T-helper 1 cell treated with Interleukin-12 subunit alpha and Interleukin-12 subunit beta and Interleukin-4 antibody, amounts not matched to agents 30 ng/mL and 1 ng/mL, for 36 hours (primary cell): ENCODE results near the gene GTPBP4. TPM values are rescaled to one million over a fixed set of nuclear protein-coding genes. Genes with fewer than 3 reads are reported as not detected.
"Not testable (repeated sequence)": the region's sequence is repeated elsewhere in the genome, so short reads cannot be mapped to it uniquely, and the experiment has no call there.

Source experiments
- intact Hi-C: fragments of 100-400 bp; cut with micrococcal nuclease; formaldehyde crosslinking; loops from one replicate; pipeline ENCODE4 v1.15.1; 2024
- total RNA-seq: library from RNA; stranded (reverse); gene quantifications from 2 replicates; pipeline ENCODE4 v1.2.3, GENCODE V29; 2022

The GTPBP4 gene
- total RNA-seq, 1 donor from 2014 or later: 83.7 TPM

GRCh38 chr10:1054684-1055083 lies 66.5 kb downstream of the GTPBP4 start:
- intact Hi-C loops: no loop called here

GRCh38 chr10:1056326-1057105 lies 68.3 kb downstream of the GTPBP4 start, which contains the start of gene WDR37:
Gene WDR37 (plus strand): TSS chr10:1056385. CDS start chr10:1072156, 15,771 bp downstream.
- intact Hi-C loops: loop anchor here (1.0 kb wide), 4 partner anchors 8 to 126 kb away; partner anchors contain the start of gene GTPBP4

DNA sequence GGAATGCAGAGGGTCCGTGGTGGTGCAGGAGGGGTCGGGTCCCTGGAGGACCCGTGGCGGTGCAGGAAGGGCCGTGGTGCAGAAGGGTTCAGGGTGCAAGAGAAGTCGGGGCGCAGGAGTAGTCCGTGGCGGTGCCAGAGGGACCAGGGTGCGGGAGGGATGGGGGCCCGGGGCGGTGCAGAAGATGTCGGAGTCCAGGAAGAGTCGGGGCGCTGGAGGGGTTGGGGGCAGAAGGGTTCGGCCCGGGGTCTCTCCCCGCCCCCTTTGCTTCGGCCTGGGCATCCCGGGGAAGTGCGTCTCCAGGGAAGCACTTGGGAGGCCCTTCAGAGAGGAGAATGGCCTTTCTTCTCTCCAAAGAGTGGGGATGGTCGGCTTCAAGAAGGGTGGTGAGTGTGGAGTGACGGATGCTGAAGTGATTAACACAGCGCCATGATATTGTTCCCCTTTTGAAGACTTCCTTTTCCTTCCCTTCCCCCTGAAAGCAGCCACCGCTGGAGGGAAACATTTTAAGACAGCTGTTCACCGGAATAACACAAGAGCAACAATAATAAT lies 68.9 kb downstream of the GTPBP4 start:
- intact Hi-C loops: no loop called here

DNA sequence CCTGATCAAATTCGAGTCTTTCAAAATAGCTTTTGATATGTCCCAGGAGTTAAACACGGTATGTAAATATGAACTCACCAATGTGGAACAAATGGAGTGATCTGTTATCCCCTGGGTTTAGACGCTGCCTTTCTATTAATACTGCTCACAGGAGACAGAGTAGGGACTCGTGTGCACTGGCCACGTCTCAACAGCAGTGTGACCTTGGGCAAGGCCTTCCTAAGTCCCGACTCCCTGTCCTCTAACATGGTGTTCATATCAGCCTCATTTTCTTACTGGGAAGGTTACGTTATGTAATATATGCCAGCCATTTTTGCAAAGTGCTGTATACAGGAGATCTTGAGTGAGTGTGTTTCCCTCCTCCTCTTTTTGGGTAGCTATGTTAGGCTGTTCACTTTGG lies 69.8 kb downstream of the GTPBP4 start:
- intact Hi-C loops: no loop called here

DNA sequence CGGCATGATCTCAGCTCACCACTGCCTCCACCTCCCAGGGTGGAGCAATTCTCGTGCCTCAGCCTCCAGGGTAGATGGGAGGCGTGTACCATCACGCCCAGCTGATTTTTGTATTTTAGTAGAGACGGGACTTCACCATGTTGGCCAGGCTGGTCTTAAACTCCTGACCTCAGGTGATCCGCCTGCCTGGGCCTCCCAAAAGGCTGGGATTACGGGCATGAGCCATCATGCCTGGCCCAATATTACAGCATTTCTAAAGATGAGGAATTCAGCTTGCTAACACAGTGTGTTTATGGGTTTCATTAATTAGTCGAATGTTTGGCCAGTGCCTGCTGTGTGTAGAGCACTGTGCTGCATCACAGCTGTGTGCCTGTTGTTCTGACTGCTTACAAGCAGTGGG lies 71.7 kb downstream of the GTPBP4 start:
- intact Hi-C loops: no loop called here

- intact Hi-C loops: no loop called here
These were observed 73.9 kb downstream of the GTPBP4 start for GRCh38 chr10:1061930-1062774.

GRCh38 chr10:1063232-1063865 lies 75.1 kb downstream of the GTPBP4 start:
- intact Hi-C loops: no loop called here

- intact Hi-C loops: no loop called here
These were observed 76.7 kb downstream of the GTPBP4 start for GRCh38 chr10:1064964-1065247.

GRCh38 chr10:1066734-1067133 lies 78.5 kb downstream of the GTPBP4 start:
- intact Hi-C loops: not testable (repeated sequence)

- intact Hi-C loops: no loop called here
These were observed 80.4 kb downstream of the GTPBP4 start for GRCh38 chr10:1068380-1069361.

Other genes starting within 250 kb of the GTPBP4 start
- 124 and 128 TPM in 2 replicates for gene LARP4B, start 56.7 kb upstream of the GTPBP4 start, total RNA-seq
- not detected in 2 replicates for gene IDI2, start 37.4 kb downstream of the GTPBP4 start, total RNA-seq
- 55.5 and 56.8 TPM in 2 replicates for gene IDI1, start 60.7 kb downstream of the GTPBP4 start, total RNA-seq
- 26.1 and 29.0 TPM in 2 replicates for gene WDR37, start 68.0 kb downstream of the GTPBP4 start, total RNA-seq